Stomach (tissue), 4 donors: Measurements from ENCODE around the gene CACNA2D4.
A peak's percentile ranks its signal among the peaks of the same experiment; 100 is the strongest.

Source experiments
- POLR2AphosphoS5 ChIP-seq, 3 donors: sonication (generic); formaldehyde crosslinking; IDR thresholded peaks; one replicate each; pipeline ENCODE4 v1.6.1; 2016; ENCODE audit warnings: antibody characterized with exemption in 3 of 3
- TF ChIP-seq, protein P1 (sequence below), 7 experiments: fragments of 450-650 bp in 4 of 7; fragments of 200-600 bp in 3 of 7; sonication (generic) in 3 of 7; IDR thresholded peaks; one replicate each; pipeline ENCODE4 v1.5.1; 2016 to 2019; ENCODE audit warnings: antibody characterized with exemption in 7 of 7, control low read depth in 2 of 7, mild to moderate bottlenecking in 1 of 7

DNA sequence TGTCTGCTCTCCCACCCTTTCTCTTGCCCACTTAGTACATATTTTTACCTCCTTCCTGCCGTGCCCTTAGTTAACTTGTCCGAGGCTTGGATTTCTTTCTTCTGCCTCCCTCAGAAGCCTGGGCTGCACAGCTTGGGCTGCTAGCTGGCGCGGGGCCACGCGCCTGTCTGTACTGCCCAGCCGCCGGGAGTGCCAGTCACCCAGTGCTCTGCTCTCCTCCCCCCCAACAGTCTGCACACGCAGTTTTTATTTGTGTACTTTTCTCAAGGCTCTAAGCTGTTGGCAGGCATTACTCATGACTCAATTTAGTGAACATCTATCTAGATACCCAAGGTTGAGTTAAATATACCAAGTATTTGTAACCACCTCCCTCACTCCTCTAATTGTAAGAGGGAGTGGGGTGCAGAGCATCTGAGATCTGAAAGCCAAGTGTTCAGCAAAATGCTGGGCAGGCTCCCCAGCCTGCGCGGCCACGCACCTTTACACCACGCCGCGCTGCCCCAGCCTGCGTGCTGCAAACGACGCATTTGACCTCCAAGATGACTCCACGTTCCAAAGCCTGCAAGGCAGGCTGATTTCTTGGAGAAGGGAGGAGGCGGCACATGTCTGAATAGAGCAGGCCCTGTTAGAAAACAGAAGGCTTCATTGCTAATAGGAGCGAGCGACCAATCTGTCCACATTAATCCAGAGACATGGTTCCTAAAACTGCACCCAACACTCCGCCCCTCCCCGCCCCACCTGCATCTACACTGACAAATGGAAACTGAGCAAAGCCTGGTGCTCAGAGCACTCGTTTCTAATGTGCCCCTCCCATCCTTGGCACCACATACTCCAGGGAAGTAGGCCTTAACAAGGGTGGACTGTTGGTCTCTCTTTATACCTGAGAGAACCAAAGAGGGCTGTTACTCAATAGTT, 18.2 kb upstream of the CACNA2D4 start:
- peak; percentile 15 to 66 (median 20) for TF ChIP-seq POLR2AphosphoS5 (IDR thresholded peaks at IDR 0.05)
- TF ChIP-seq, protein P1, sequence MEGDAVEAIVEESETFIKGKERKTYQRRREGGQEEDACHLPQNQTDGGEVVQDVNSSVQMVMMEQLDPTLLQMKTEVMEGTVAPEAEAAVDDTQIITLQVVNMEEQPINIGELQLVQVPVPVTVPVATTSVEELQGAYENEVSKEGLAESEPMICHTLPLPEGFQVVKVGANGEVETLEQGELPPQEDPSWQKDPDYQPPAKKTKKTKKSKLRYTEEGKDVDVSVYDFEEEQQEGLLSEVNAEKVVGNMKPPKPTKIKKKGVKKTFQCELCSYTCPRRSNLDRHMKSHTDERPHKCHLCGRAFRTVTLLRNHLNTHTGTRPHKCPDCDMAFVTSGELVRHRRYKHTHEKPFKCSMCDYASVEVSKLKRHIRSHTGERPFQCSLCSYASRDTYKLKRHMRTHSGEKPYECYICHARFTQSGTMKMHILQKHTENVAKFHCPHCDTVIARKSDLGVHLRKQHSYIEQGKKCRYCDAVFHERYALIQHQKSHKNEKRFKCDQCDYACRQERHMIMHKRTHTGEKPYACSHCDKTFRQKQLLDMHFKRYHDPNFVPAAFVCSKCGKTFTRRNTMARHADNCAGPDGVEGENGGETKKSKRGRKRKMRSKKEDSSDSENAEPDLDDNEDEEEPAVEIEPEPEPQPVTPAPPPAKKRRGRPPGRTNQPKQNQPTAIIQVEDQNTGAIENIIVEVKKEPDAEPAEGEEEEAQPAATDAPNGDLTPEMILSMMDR (IDR thresholded peaks at IDR 0.05): no peak
